HL-60/S4 treated with phorbol 12-myristate 13-acetate at 8.2 ng/mL for 4 days and 3 days (cell line): Measurements from ENCODE around the gene APBB2.

Experiments
- in situ Hi-C: fragments of 300-500 bp; cut with MboI; formaldehyde crosslinking; loops from 2 replicates; pipeline ENCODE4 v1.15.0; 2022; ENCODE audit warnings: low sequenced_read_pairs

APBB2 gene

GRCh38 chr4:41142376-41143310, 71.7 kb downstream of the APBB2 start:
- in situ Hi-C loops = no loop called here

- in situ Hi-C loops = no loop called here
Observed at GRCh38 chr4:41141900-41142299, 72.4 kb downstream of the APBB2 start.

GRCh38 chr4:41140410-41140809, 73.9 kb downstream of the APBB2 start:
- in situ Hi-C loops = no loop called here

- in situ Hi-C loops = no loop called here
Observed at GRCh38 chr4:41137879-41138278, 76.5 kb downstream of the APBB2 start.

GRCh38 chr4:41136456-41136855, 77.9 kb downstream of the APBB2 start:
- in situ Hi-C loops = no loop called here

- in situ Hi-C loops = no loop called here
Observed at GRCh38 chr4:41135801-41136200, 78.5 kb downstream of the APBB2 start.

- in situ Hi-C loops = no loop called here
Observed at GRCh38 chr4:41134581-41134980, 79.8 kb downstream of the APBB2 start.

GRCh38 chr4:41133454-41134018, 80.8 kb downstream of the APBB2 start:
- in situ Hi-C loops = no loop called here

GRCh38 chr4:41132055-41132683, 82.2 kb downstream of the APBB2 start:
- in situ Hi-C loops = no loop called here

- in situ Hi-C loops = no loop called here
Observed at GRCh38 chr4:41129936-41130440, 84.4 kb downstream of the APBB2 start.

- in situ Hi-C loops = no loop called here
Observed at GRCh38 chr4:41129128-41129754, 85.1 kb downstream of the APBB2 start.

GRCh38 chr4:41125558-41126311, 88.6 kb downstream of the APBB2 start:
- in situ Hi-C loops = no loop called here

- in situ Hi-C loops = no loop called here
Observed at GRCh38 chr4:41124916-41125548, 89.3 kb downstream of the APBB2 start.

- in situ Hi-C loops = no loop called here
Observed at GRCh38 chr4:41122775-41123174, 91.6 kb downstream of the APBB2 start.

- in situ Hi-C loops = no loop called here
Observed at GRCh38 chr4:41122309-41122708, 92.0 kb downstream of the APBB2 start.

- in situ Hi-C loops = no loop called here
Observed at GRCh38 chr4:41121906-41122305, 92.4 kb downstream of the APBB2 start.

GRCh38 chr4:41120297-41121217, 93.8 kb downstream of the APBB2 start:
- in situ Hi-C loops = no loop called here

- in situ Hi-C loops = no loop called here
Observed at GRCh38 chr4:41119867-41120295, 94.5 kb downstream of the APBB2 start.

- in situ Hi-C loops = no loop called here
Observed at GRCh38 chr4:41111791-41112190, 102.6 kb downstream of the APBB2 start.
